K562 (cell line): ENCODE data around the gene GJA4. TPM values are rescaled to one million over a fixed set of nuclear protein-coding genes. Genes with fewer than 3 reads are reported as not detected.

Experiments used
- ADNP ChIP-seq: fragments of 200-800 bp; sonication (Bioruptor generic); IDR thresholded peaks from 2 replicates; pipeline ENCODE4 v1.6.1; 2016; ENCODE audit warnings: missing genetic modification characterization, missing compliant biosample characterization
- ARID1B ChIP-seq: fragments of 450-650 bp; IDR thresholded peaks from 2 replicates; pipeline ENCODE4 v1.6.1; 2016; ENCODE audit warnings: antibody characterized with exemption, mild to moderate bottlenecking, inconsistent platforms
- ATF3 ChIP-seq, 2 experiments: fragments of 450-650 bp in 1 of 2; sonication (generic) in 1 of 2; formaldehyde crosslinking in 1 of 2; IDR thresholded peaks in 1 of 2; conservative IDR thresholded peaks in 1 of 2; 2 replicates each; pipeline versions ENCODE4 v1.6.1 to v1.8.1; 2016 to 2023; ENCODE audit warnings: mild to moderate bottlenecking in 2 of 2, moderate library complexity in 2 of 2, inconsistent platforms in 1 of 2, missing genetic modification reagents in 1 of 2
- CGGBP1 ChIP-seq: fragments of 250-450 bp; sonication (Bioruptor Pico); IDR thresholded peaks from 2 replicates; pipeline ENCODE4 v1.9.0; 2021; ENCODE audit warnings: mild to moderate bottlenecking
- ELK3 ChIP-seq: fragments of 450-650 bp; formaldehyde crosslinking; IDR thresholded peaks from 2 replicates; pipeline ENCODE4 v1.4.0; 2020; ENCODE audit warnings: mild to moderate bottlenecking
- ETV6 ChIP-seq, 3 experiments: fragments of 150-350 bp in 1 of 3; sonication (generic) in 1 of 3; formaldehyde crosslinking in 1 of 3; IDR thresholded peaks; 2 replicates each; pipeline versions ENCODE4 v1.6.1 to v1.8.0; 2014 to 2022; ENCODE audit warnings: borderline replicate concordance in 2 of 3, low read depth in 2 of 3, antibody characterized with exemption in 1 of 3, low read length in 1 of 3, mild to moderate bottlenecking in 1 of 3, missing genetic modification reagents in 1 of 3
- FIP1L1 ChIP-seq: fragments of 200-400 bp; formaldehyde crosslinking; IDR thresholded peaks from 2 replicates; pipeline ENCODE4 v1.6.1; 2018; ENCODE audit warnings: mild to moderate bottlenecking, low read depth, low read length; ENCODE audit not compliant: poor library complexity, severe bottlenecking
- FOSL1 ChIP-seq: fragments of 200-800 bp; sonication (Bioruptor generic); conservative IDR thresholded peaks from 2 replicates; pipeline ENCODE4 v1.6.1; 2016; ENCODE audit warnings: missing genetic modification characterization, missing compliant biosample characterization
- HDAC3 ChIP-seq: fragments of 450-650 bp; IDR thresholded peaks from 2 replicates; pipeline ENCODE4 v1.6.1; 2018; ENCODE audit warnings: borderline replicate concordance, mild to moderate bottlenecking, moderate library complexity; ENCODE audit not compliant: partially characterized antibody
- ILF3 ChIP-seq: fragments of 450-650 bp; IDR thresholded peaks from 2 replicates; pipeline ENCODE4 v1.6.1; 2018; ENCODE audit warnings: antibody characterized with exemption, mild to moderate bottlenecking, moderate library complexity, borderline replicate concordance
- IRF1 ChIP-seq: sonication (generic); formaldehyde crosslinking; IDR thresholded peaks from 2 replicates; pipeline ENCODE4 v1.8.0; 2022; ENCODE audit warnings: missing genetic modification reagents, mild to moderate bottlenecking, borderline replicate concordance
- LEF1 ChIP-seq: fragments of 450-650 bp; IDR thresholded peaks from 2 replicates; pipeline ENCODE4 v1.6.1; 2016; ENCODE audit warnings: mild to moderate bottlenecking
- NCOA4 ChIP-seq: fragments of 450-650 bp; IDR thresholded peaks from 2 replicates; pipeline ENCODE4 v1.6.1; 2018; ENCODE audit warnings: mild to moderate bottlenecking; ENCODE audit not compliant: partially characterized antibody
- NCOR1 ChIP-seq: fragments of 450-650 bp; IDR thresholded peaks from 2 replicates; pipeline ENCODE4 v1.6.1; 2016; ENCODE audit warnings: mild to moderate bottlenecking, moderate library complexity
- OTX1 ChIP-seq: fragments of 450-650 bp; formaldehyde crosslinking; IDR thresholded peaks from 2 replicates; pipeline ENCODE4 v1.4.0; 2022; ENCODE audit warnings: mild to moderate bottlenecking
- RNF219 ChIP-seq: fragments of 250-450 bp; sonication (Bioruptor Pico); IDR thresholded peaks from 2 replicates; pipeline ENCODE4 v1.5.0; 2022; ENCODE audit warnings: mild to moderate bottlenecking
- SPI1 ChIP-seq: IDR thresholded peaks from 2 replicates; pipeline ENCODE4 v1.6.1; 2011; ENCODE audit warnings: low read depth, low read length, control low read depth, borderline replicate concordance
- ZNF57 ChIP-seq: fragments of 450-650 bp; formaldehyde crosslinking; IDR thresholded peaks from 2 replicates; pipeline ENCODE4 v1.4.0; 2020; ENCODE audit warnings: mild to moderate bottlenecking, moderate library complexity
- ZNF644 ChIP-seq: fragments of 200-800 bp; sonication (Bioruptor generic); IDR thresholded peaks from 2 replicates; pipeline ENCODE4 v1.6.1; 2016; ENCODE audit warnings: low read depth, missing genetic modification characterization, missing compliant biosample characterization
- polyA plus RNA-seq, 8 experiments: library from polyadenylated mRNA; depleted of rRNA in 4 of 8; stranded (reverse) in 5 of 8; unstranded in 3 of 8; fragments of >200 nt; fragmentation: Nextera tagmentation in 2 of 8; fragmentation: Illumina TruSeq in 1 of 8; extraction: Ambion mirVana in 2 of 8; extraction: Trizol in 1 of 8; gene quantifications; 2 replicates each; pipeline versions ENCODE4 v1.2.1 to v1.2.3, GENCODE V29; 2011 to 2014; ENCODE audit warnings: inconsistent platforms in 1 of 8, missing spikeins in 1 of 8
- total RNA-seq, 7 experiments: library from RNA; depleted of rRNA in 6 of 7; stranded (reverse); fragments of >200 nt in 6 of 7; fragmentation: Illumina TruSeq in 2 of 7; extraction: Trizol in 2 of 7; gene quantifications; 2 replicates each; pipeline versions ENCODE4 v1.2.1 to v1.2.3, GENCODE V29; 2011 to 2021; ENCODE audit warnings: low replicate concordance in 1 of 7

Gene GJA4
- total and polyA plus RNA-seq, 9 of the 15 experiments (the other 6 are each of a cell fraction or from before 2014, with no cell fraction given): 0.16 to 0.24 TPM; not detected in 7

- TF ChIP-seq RNF219 (CRISPR knock-in tag) (no peak), NCOR1 (peak; percentile 98), ZNF57 (peak; percentile 21; the same call in 1 of the 2 replicates), SPI1 (no peak; the same call in 1 of the 2 replicates), FOSL1 (tag) (peak; percentile 42), IRF1 (CRISPR knock-in tag) (no peak), ATF3 (IDR thresholded peaks at IDR 0.05) (peak; percentile 25; the same call in 1 of the 2 replicates), ATF3 (CRISPR knock-in tag; conservative IDR thresholded peaks at IDR 0.05) (no peak), NCOA4 (peak; percentile 31), LEF1 (peak; percentile 82), ZNF644 (peak; percentile 94), CGGBP1 (0 out of 2 replicates have a peak, but pooled peaks have one; percentile 47), ELK3 (no peak), ARID1B (peak; percentile 98), ILF3 (no peak), OTX1 (0 out of 2 replicates have a peak, but pooled peaks have one; percentile 47), ETV6 (IDR thresholded peaks at IDR 0.05; ENCODE audit: borderline replicate concordance in 1 of 2, low read depth in 2 of 2, low read length in 1 of 2) (0 out of 4 replicates have a peak, but pooled peaks of 1 of the 2 experiments have one; percentile 61), ETV6 (CRISPR knock-in tag; IDR thresholded peaks at IDR 0.05; ENCODE audit: borderline replicate concordance) (no peak), FIP1L1 (no peak), HDAC3 (peak; percentile 93), ADNP (tag) (no peak)
Measured at GRCh38 chr1:34843392-34844251, 50.8 kb downstream of the GJA4 start (continued).
